ENCODE results near the gene UBE2O. TPM values are rescaled to one million over a fixed set of nuclear protein-coding genes. Genes with fewer than 3 reads are reported as not detected.

Gene UBE2O
- total RNA-seq, 1 experiment from 2014 or later, result 52.6 TPM

DNA sequence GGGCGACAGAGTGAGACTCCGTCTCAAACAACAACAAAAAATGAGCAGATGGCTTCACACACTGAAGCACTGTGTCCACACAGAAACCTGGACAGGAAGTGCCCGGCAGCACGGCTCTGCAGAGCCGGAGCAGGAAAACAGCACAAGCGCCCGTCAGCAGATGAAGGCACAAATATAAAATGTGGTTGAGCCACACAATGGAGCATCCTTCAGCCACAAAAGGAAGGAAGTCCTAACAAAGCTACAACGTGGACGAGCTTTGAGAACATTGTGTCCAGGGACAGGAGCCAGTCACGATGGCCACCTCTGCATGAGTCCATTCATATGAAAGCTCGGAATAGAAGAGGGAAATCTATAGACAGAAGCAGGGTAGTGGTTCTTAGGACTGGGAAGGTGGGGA, 32.6 kb upstream of the UBE2O start:
- no peak for DNase-seq
- Histone ChIP-seq H3K4me1 (ENCODE audit: insufficient read depth, low read length) (no peaks in the 10 kb centered on the region), H3K4ac (ENCODE audit: low read depth, low read length) (no peak overlapping the region), H3K79me1 (ENCODE audit: insufficient read depth, low read depth, low read length, poor library complexity, severe bottlenecking) (no peaks in the 10 kb centered on the region), H2BK20ac (ENCODE audit: low read depth, low read length, poor library complexity, severe bottlenecking) (no peak overlapping the region), H3T11ph (ENCODE audit: low read length) (no peak overlapping the region), H3K79me2 (ENCODE audit: insufficient read depth, low read length) (no peaks in the 10 kb centered on the region), H2BK15ac (ENCODE audit: low read depth, low read length) (no peak overlapping the region), H4K20me1 (ENCODE audit: control insufficient read depth, insufficient read depth, insufficient read length) (no peaks in the 10 kb centered on the region), H3K27me3 (ENCODE audit: insufficient read depth, low read length) (no peaks in the 10 kb centered on the region), H4K91ac (ENCODE audit: insufficient read length, low read depth, low read length) (no peak overlapping the region), H3K18ac (ENCODE audit: insufficient read length, low read depth, low read length) (no peak overlapping the region), H3K4me2 (ENCODE audit: insufficient read depth, insufficient read length, low read length) (no peak overlapping the region), H3K56ac (ENCODE audit: insufficient read length, low read depth, low read length) (no peak overlapping the region), H3K23me2 (ENCODE audit: insufficient read length, low read depth, low read length, poor library complexity, severe bottlenecking) (no peaks in the 10 kb centered on the region), H2BK5ac (ENCODE audit: insufficient read length, low read length) (no peak overlapping the region), H2BK12ac (ENCODE audit: insufficient read length, low read depth, low read length) (no peak overlapping the region), H3K9ac (ENCODE audit: extremely low read depth, insufficient read length, low read length) (no peak overlapping the region), H2AFZ (ENCODE audit: low read length) (no peak overlapping the region), H2BK120ac (ENCODE audit: low read depth, low read length, poor library complexity, severe bottlenecking) (no peak overlapping the region), H3K23ac (ENCODE audit: insufficient read length, low read depth, low read length) (no peak overlapping the region), H3K27ac (ENCODE audit: insufficient read length, low read depth, low read length) (no peak overlapping the region), H3K14ac (ENCODE audit: insufficient read depth, low read length) (no peak overlapping the region), H2AK5ac (ENCODE audit: insufficient read length, low read length) (no peak overlapping the region), H4K5ac (ENCODE audit: insufficient read length, low read depth, low read length) (no peak overlapping the region), H4K8ac (replicated peaks; ENCODE audit: insufficient read length, low read depth, low read length) (no peak overlapping the region), H3K9me3 (ENCODE audit: control insufficient read depth, low read depth, low read length) (no peaks in the 10 kb centered on the region)
- H3K4me1 Mint-ChIP-seq, result peaks cover under 1 to 8% of the 10 kb centered on the region in 2 experiments; a peak in 2 of 4 replicates
- H3K4me3 Mint-ChIP-seq, result no peak overlapping the region
- no CpG with 5 or more reads among the region's 11 CpGs for WGBS (ENCODE audit: extremely low coverage, insufficient read length, low lambda C conversion rate)
- no peak for TF ChIP-seq CTCF (conservative IDR thresholded peaks at IDR 0.05)
- no peak overlapping the region for H3K27ac Mint-ChIP-seq
- H3K9me3 Mint-ChIP-seq, result no peaks in the 10 kb centered on the region
- H3K36me3 Mint-ChIP-seq (ENCODE audit: insufficient read depth in 1 of 3, low read depth in 3 of 3), result peaks cover 1 to 10% (median 10%) of the 10 kb centered on the region in 3 experiments; a peak in 4 of 7 replicates
- H3K27me3 Mint-ChIP-seq (ENCODE audit: low read depth), result peaks cover 2% of the 10 kb centered on the region; the same call in 1 of the 2 replicates
